ENCODE results near the gene TCAP.

GRCh38 chr17:39676198-39676819 is 11.2 kb downstream of the TCAP start:
- no peak for TF ChIP-seq CTCF (IDR thresholded peaks at IDR 0.05)
- TF ChIP-seq POLR2A (IDR thresholded peaks at IDR 0.05), result no peak
